ENCODE data around the gene SPAG7. TPM values are rescaled to one million over a fixed set of nuclear protein-coding genes. Genes with fewer than 3 reads are reported as not detected.
A peak's percentile ranks its signal among the peaks of the same experiment; 100 is the strongest.

The SPAG7 gene
- total RNA-seq, 1 experiment from 2014 or later, result 43.4 TPM

GRCh38 chr17:4959261-4959965 lies 8.2 kb downstream of the SPAG7 start:
- Histone ChIP-seq H3K27ac (ENCODE audit: low read length) (no peak overlapping the region), H3K27me3 (ENCODE audit: control insufficient read depth, insufficient read depth, low read length) (no peaks in the 10 kb centered on the region), H3K9me3 (ENCODE audit: control insufficient read depth, insufficient read depth, low read depth, low read length) (no peaks in the 10 kb centered on the region), H3K36me3 (ENCODE audit: control insufficient read depth, insufficient read depth, low read length) (no peaks in the 10 kb centered on the region), H3K4me1 (ENCODE audit: control insufficient read depth, insufficient read depth, low read length) (no peaks in the 10 kb centered on the region), H3K4me3 (ENCODE audit: low read depth in 2 of 2, low read length in 2 of 2) (no peak overlapping the region)
- TSS peak; percentile 82 for BruUV-seq (replicated peaks)
- POLR2A ChIA-PET, result no interaction called here
- no peak for ATAC-seq
- TF ChIP-seq TCF7L2 (IDR thresholded peaks at IDR 0.05; ENCODE audit: low read depth, low read length) (no peak), POLR2AphosphoS5 (IDR thresholded peaks at IDR 0.05; ENCODE audit: low read depth, low read length) (no peak)
- TF ChIP-seq, protein P1, sequence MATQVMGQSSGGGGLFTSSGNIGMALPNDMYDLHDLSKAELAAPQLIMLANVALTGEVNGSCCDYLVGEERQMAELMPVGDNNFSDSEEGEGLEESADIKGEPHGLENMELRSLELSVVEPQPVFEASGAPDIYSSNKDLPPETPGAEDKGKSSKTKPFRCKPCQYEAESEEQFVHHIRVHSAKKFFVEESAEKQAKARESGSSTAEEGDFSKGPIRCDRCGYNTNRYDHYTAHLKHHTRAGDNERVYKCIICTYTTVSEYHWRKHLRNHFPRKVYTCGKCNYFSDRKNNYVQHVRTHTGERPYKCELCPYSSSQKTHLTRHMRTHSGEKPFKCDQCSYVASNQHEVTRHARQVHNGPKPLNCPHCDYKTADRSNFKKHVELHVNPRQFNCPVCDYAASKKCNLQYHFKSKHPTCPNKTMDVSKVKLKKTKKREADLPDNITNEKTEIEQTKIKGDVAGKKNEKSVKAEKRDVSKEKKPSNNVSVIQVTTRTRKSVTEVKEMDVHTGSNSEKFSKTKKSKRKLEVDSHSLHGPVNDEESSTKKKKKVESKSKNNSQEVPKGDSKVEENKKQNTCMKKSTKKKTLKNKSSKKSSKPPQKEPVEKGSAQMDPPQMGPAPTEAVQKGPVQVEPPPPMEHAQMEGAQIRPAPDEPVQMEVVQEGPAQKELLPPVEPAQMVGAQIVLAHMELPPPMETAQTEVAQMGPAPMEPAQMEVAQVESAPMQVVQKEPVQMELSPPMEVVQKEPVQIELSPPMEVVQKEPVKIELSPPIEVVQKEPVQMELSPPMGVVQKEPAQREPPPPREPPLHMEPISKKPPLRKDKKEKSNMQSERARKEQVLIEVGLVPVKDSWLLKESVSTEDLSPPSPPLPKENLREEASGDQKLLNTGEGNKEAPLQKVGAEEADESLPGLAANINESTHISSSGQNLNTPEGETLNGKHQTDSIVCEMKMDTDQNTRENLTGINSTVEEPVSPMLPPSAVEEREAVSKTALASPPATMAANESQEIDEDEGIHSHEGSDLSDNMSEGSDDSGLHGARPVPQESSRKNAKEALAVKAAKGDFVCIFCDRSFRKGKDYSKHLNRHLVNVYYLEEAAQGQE (IDR thresholded peaks at IDR 0.05; ENCODE audit: insufficient read depth in 1 of 2, low read depth in 2 of 2, low read length in 1 of 2), result no peak
- TF ChIP-seq, protein P2, sequence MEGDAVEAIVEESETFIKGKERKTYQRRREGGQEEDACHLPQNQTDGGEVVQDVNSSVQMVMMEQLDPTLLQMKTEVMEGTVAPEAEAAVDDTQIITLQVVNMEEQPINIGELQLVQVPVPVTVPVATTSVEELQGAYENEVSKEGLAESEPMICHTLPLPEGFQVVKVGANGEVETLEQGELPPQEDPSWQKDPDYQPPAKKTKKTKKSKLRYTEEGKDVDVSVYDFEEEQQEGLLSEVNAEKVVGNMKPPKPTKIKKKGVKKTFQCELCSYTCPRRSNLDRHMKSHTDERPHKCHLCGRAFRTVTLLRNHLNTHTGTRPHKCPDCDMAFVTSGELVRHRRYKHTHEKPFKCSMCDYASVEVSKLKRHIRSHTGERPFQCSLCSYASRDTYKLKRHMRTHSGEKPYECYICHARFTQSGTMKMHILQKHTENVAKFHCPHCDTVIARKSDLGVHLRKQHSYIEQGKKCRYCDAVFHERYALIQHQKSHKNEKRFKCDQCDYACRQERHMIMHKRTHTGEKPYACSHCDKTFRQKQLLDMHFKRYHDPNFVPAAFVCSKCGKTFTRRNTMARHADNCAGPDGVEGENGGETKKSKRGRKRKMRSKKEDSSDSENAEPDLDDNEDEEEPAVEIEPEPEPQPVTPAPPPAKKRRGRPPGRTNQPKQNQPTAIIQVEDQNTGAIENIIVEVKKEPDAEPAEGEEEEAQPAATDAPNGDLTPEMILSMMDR (IDR thresholded peaks at IDR 0.05), result no peak
- CTCF ChIA-PET, result no interaction called here
- no peak for DNase-seq (ENCODE audit: low read depth, low spot score)
- intact Hi-C loops (cut with micrococcal nuclease; ENCODE audit: unreplicated experiment), result no loop called here
- in situ Hi-C loops (cut with HindIII; ENCODE audit: low pct_unique_long_range_greater_than_20kb, low sequenced_read_pairs), result no loop called here

DNA sequence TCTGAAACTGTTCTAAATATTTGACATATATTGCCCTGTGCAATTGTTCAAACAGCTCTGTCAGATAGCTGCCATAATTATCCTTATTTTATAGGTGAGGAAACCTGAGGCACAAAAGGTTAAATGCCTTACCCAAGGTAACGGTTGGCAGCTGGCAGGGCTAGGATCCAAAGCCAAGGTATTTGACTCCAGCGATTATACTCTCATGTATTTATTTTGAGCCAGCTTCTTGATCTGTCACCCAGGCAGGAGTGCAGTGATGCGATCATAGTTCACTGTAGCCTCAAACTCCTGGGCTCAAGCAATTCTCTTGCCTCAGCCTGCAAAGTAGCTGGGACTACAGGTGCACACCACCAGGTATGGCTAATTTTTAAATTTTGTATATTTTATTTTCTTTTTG lies 9.5 kb downstream of the SPAG7 start:
- no TSS peak for BruUV-seq (replicated peaks)
- Histone ChIP-seq H3K27ac (ENCODE audit: low read length) (no peak overlapping the region), H3K9me3 (ENCODE audit: control insufficient read depth, insufficient read depth, low read depth, low read length) (no peaks in the 10 kb centered on the region), H3K4me3 (ENCODE audit: low read depth in 2 of 2, low read length in 2 of 2) (no peak overlapping the region), H3K27me3 (ENCODE audit: control insufficient read depth, insufficient read depth, low read length) (no peaks in the 10 kb centered on the region), H3K36me3 (ENCODE audit: control insufficient read depth, insufficient read depth, low read length) (no peaks in the 10 kb centered on the region), H3K4me1 (ENCODE audit: control insufficient read depth, insufficient read depth, low read length) (no peaks in the 10 kb centered on the region)
- CTCF ChIA-PET, result no interaction called here
- no peak for TF ChIP-seq TCF7L2 (IDR thresholded peaks at IDR 0.05; ENCODE audit: low read depth, low read length)
- no peak for ATAC-seq
- POLR2A ChIA-PET, result no interaction called here
- in situ Hi-C loops (cut with HindIII; ENCODE audit: low pct_unique_long_range_greater_than_20kb, low sequenced_read_pairs) (no loop called here), intact Hi-C loops (cut with micrococcal nuclease; ENCODE audit: unreplicated experiment) (no loop called here)
- no peak for DNase-seq (ENCODE audit: low read depth, low spot score)

GRCh38 chr17:4956493-4957061 lies 11.0 kb downstream of the SPAG7 start:
- intact Hi-C loops (cut with micrococcal nuclease; ENCODE audit: unreplicated experiment), result no loop called here
- Histone ChIP-seq H3K4me3 (ENCODE audit: low read depth in 2 of 2, low read length in 2 of 2) (no peak overlapping the region), H3K36me3 (ENCODE audit: control insufficient read depth, insufficient read depth, low read length) (no peaks in the 10 kb centered on the region), H3K27me3 (ENCODE audit: control insufficient read depth, insufficient read depth, low read length) (no peaks in the 10 kb centered on the region), H3K27ac (ENCODE audit: low read length) (no peak overlapping the region), H3K9me3 (ENCODE audit: control insufficient read depth, insufficient read depth, low read depth, low read length) (no peaks in the 10 kb centered on the region), H3K4me1 (ENCODE audit: control insufficient read depth, insufficient read depth, low read length) (peaks cover 3% of the 10 kb centered on the region; the same call in 1 of the 2 replicates)
- no peak for DNase-seq (ENCODE audit: low read depth, low spot score)
- ChIA-PET POLR2A (no interaction called here), CTCF (no interaction called here)
- no TSS peak for BruUV-seq (replicated peaks)
- in situ Hi-C loops (cut with HindIII; ENCODE audit: low pct_unique_long_range_greater_than_20kb, low sequenced_read_pairs), result no loop called here
- ATAC-seq, result no peak
- TF ChIP-seq, protein P1 (IDR thresholded peaks at IDR 0.05; ENCODE audit: insufficient read depth in 1 of 2, low read depth in 2 of 2, low read length in 1 of 2), result no peak
- TF ChIP-seq, protein P2 (IDR thresholded peaks at IDR 0.05), result no peak
- TF ChIP-seq SIN3A (IDR thresholded peaks at IDR 0.05; ENCODE audit: borderline replicate concordance, insufficient read depth, low read depth, low read length) (no peak), TCF7L2 (IDR thresholded peaks at IDR 0.05; ENCODE audit: low read depth, low read length) (no peak), POLR2AphosphoS5 (IDR thresholded peaks at IDR 0.05; ENCODE audit: low read depth, low read length) (no peak)

All from Panc1 (cell line).